ENCODE measurements around the gene LPCAT1. TPM values are rescaled to one million over a fixed set of nuclear protein-coding genes. Genes with fewer than 3 reads are reported as not detected.

The LPCAT1 gene
- total and polyA plus RNA-seq, 10 of the 15 experiments (the other 5 are each of a cell fraction or from before 2014, with no cell fraction given), result 2.3 to 109 (median 72.7) TPM

DNA sequence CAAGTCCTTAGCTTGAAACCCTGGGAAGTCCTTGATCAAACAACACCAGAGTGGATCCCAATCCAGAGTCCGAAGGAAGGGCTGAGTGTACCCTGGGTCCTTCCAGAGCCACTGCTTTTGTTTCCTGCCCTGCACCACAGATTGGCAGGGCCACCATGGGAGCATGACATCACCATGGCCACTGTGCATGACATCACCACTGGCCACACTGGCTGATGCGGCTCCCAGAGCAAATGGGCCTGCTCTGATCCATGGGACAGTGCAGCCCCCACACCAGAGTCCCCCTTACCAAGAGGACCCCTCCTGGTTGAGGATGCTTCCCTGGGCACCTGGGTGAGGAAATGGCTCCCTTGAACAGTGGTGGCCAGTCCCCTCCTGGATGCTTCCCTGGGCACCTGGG lies 88.4 kb downstream of the LPCAT1 start:
- no peak for ATAC-seq
- H4K20me1 ChIP-seq (ENCODE audit: control insufficient read depth, insufficient read depth), result no peaks in the 10 kb centered on the region
- H3K36me3 ChIP-seq (ENCODE audit: control insufficient read depth in 2 of 2, insufficient read depth in 2 of 2, low read length in 1 of 2), result no peaks in the 10 kb centered on the region
- ChIA-PET SMC1A (ENCODE audit: uncharacterized antibody, unreplicated experiment) (no interaction called here), CTCF (no interaction called here), RAD21 (ENCODE audit: unreplicated experiment) (interaction anchor here (0.6 kb wide), 1 partner anchor 310 kb away, joined by 3 read pairs; no protein-coding TSS in a partner anchor), POLR2A (no interaction called here)
- TF ChIP-seq, protein P1, sequence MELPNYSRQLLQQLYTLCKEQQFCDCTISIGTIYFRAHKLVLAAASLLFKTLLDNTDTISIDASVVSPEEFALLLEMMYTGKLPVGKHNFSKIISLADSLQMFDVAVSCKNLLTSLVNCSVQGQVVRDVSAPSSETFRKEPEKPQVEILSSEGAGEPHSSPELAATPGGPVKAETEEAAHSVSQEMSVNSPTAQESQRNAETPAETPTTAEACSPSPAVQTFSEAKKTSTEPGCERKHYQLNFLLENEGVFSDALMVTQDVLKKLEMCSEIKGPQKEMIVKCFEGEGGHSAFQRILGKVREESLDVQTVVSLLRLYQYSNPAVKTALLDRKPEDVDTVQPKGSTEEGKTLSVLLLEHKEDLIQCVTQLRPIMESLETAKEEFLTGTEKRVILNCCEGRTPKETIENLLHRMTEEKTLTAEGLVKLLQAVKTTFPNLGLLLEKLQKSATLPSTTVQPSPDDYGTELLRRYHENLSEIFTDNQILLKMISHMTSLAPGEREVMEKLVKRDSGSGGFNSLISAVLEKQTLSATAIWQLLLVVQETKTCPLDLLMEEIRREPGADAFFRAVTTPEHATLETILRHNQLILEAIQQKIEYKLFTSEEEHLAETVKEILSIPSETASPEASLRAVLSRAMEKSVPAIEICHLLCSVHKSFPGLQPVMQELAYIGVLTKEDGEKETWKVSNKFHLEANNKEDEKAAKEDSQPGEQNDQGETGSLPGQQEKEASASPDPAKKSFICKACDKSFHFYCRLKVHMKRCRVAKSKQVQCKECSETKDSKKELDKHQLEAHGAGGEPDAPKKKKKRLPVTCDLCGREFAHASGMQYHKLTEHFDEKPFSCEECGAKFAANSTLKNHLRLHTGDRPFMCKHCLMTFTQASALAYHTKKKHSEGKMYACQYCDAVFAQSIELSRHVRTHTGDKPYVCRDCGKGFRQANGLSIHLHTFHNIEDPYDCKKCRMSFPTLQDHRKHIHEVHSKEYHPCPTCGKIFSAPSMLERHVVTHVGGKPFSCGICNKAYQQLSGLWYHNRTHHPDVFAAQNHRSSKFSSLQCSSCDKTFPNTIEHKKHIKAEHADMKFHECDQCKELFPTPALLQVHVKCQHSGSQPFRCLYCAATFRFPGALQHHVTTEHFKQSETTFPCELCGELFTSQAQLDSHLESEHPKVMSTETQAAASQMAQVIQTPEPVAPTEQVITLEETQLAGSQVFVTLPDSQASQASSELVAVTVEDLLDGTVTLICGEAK (IDR thresholded peaks at IDR 0.05; ENCODE audit: borderline replicate concordance), result no peak
- no peak for TF ChIP-seq POLR2AphosphoS5 (IDR thresholded peaks at IDR 0.05; ENCODE audit: low read length)
- TF ChIP-seq, protein P2, sequence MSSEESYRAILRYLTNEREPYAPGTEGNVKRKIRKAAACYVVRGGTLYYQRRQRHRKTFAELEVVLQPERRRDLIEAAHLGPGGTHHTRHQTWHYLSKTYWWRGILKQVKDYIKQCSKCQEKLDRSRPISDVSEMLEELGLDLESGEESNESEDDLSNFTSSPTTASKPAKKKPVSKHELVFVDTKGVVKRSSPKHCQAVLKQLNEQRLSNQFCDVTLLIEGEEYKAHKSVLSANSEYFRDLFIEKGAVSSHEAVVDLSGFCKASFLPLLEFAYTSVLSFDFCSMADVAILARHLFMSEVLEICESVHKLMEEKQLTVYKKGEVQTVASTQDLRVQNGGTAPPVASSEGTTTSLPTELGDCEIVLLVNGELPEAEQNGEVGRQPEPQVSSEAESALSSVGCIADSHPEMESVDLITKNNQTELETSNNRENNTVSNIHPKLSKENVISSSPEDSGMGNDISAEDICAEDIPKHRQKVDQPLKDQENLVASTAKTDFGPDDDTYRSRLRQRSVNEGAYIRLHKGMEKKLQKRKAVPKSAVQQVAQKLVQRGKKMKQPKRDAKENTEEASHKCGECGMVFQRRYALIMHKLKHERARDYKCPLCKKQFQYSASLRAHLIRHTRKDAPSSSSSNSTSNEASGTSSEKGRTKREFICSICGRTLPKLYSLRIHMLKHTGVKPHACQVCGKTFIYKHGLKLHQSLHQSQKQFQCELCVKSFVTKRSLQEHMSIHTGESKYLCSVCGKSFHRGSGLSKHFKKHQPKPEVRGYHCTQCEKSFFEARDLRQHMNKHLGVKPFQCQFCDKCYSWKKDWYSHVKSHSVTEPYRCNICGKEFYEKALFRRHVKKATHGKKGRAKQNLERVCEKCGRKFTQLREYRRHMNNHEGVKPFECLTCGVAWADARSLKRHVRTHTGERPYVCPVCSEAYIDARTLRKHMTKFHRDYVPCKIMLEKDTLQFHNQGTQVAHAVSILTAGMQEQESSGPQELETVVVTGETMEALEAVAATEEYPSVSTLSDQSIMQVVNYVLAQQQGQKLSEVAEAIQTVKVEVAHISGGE (CRISPR knock-in tag; IDR thresholded peaks at IDR 0.05), result no peak
- H3K27me3 ChIP-seq (replicated peaks in 1 of 2; ENCODE audit: control insufficient read depth in 2 of 2, insufficient read depth in 2 of 2, low read length in 1 of 2), result no peaks in the 10 kb centered on the region; a peak in 1 of 4 replicates
- intact Hi-C loops (cut with micrococcal nuclease; ENCODE audit: unreplicated experiment), result no loop called here
- no peaks in the 10 kb centered on the region for H3K4me1 ChIP-seq (ENCODE audit: control insufficient read depth, insufficient read depth, low read length)
- H3K4me2 ChIP-seq (ENCODE audit: control insufficient read depth, insufficient read depth), result no peak overlapping the region
- no TSS peak for BruUV-seq (replicated peaks)
- in situ Hi-C loops (cut with MboI), result no loop called here
- H3K9me3 ChIP-seq (replicated peaks; ENCODE audit: control insufficient read depth, insufficient read depth, low read length), result no peaks in the 10 kb centered on the region; the same call in 1 of the 3 replicates
- no peak overlapping the region for H3K4me3 ChIP-seq
- H2AFZ ChIP-seq (ENCODE audit: control insufficient read depth, low read depth, low read length), result no peak overlapping the region
- no peak overlapping the region for H3K27ac ChIP-seq (ENCODE audit: control insufficient read depth, insufficient read depth)
- 31% methylated on average over 2 of the region's 2 CpGs for WGBS (ENCODE audit: insufficient coverage, insufficient replicate concordance, low lambda C conversion rate, missing lambda C conversion rate)
- H3K79me2 ChIP-seq (ENCODE audit: control insufficient read depth, insufficient read depth, low read length), result no peaks in the 10 kb centered on the region
- DNase-seq (ENCODE audit: low read depth, low spot score), result no peak
- FAIRE-seq, result no peak
- no peak overlapping the region for H3K9ac ChIP-seq (ENCODE audit: control insufficient read depth, insufficient read depth, low read length)
